ENCODE results near the gene TECR. TPM values are rescaled to one million over a fixed set of nuclear protein-coding genes. Genes with fewer than 3 reads are reported as not detected.

TECR gene
- total and polyA plus RNA-seq, 9 of the 15 experiments (the other 6 are each of a cell fraction or from before 2014, with no cell fraction given), result 29.3 to 211 (median 81.4) TPM

GRCh38 chr19:14556662-14557188 lies 27.3 kb downstream of the TECR start (continued):
- TF ChIP-seq PKNOX1 (IDR thresholded peaks at IDR 0.05), result peak; percentile 46
- no peak for TF ChIP-seq ZNF280A (IDR thresholded peaks at IDR 0.05; ENCODE audit: low read depth, partially characterized antibody)
- no peak for TF ChIP-seq ETV6 (IDR thresholded peaks at IDR 0.05; ENCODE audit: borderline replicate concordance in 1 of 2, low read depth in 2 of 2, low read length in 1 of 2)
- no peak for TF ChIP-seq ETV6 (CRISPR knock-in tag; IDR thresholded peaks at IDR 0.05; ENCODE audit: borderline replicate concordance)
- TF ChIP-seq PREB (CRISPR knock-in tag; IDR thresholded peaks at IDR 0.05), result peak; percentile 78; the same call in 1 of the 2 replicates
- no peak for TF ChIP-seq CREBBP (IDR thresholded peaks at IDR 0.05; ENCODE audit: low read depth, low read length)
- no peak for TF ChIP-seq ZNF445 (CRISPR knock-in tag; IDR thresholded peaks at IDR 0.05; ENCODE audit: low read depth)
- no peak for TF ChIP-seq ZNF639 (CRISPR knock-in tag; conservative IDR thresholded peaks at IDR 0.05 in 1 of 2, IDR thresholded peaks at IDR 0.05 in 1 of 2)
- no peak for TF ChIP-seq SMARCE1 (IDR thresholded peaks at IDR 0.05)
- 0 out of 2 replicates have a peak, but pooled peaks have one; percentile 21 for TF ChIP-seq BHLHE40 (IDR thresholded peaks at IDR 0.05; ENCODE audit: low read length)
- TF ChIP-seq SRSF1 (IDR thresholded peaks at IDR 0.05; ENCODE audit: low read depth, low read length), result no peak
- TF ChIP-seq PTBP1 (IDR thresholded peaks at IDR 0.05; ENCODE audit: low read depth, low read length), result no peak
- TF ChIP-seq ZFP1 (CRISPR knock-in tag; IDR thresholded peaks at IDR 0.05), result no peak
- TF ChIP-seq ATF7 (IDR thresholded peaks at IDR 0.05), result peak; percentile 33; the same call in 1 of the 2 replicates
- no peak for TF ChIP-seq ZNF431 (CRISPR knock-in tag; IDR thresholded peaks at IDR 0.05)
